HepG2 (cell line): ENCODE results near the gene ATP6V0D1. TPM values are rescaled to one million over a fixed set of nuclear protein-coding genes. Genes with fewer than 3 reads are reported as not detected.

Source experiments
- FIP1L1 ChIP-seq: fragments of 200-400 bp; formaldehyde crosslinking; IDR thresholded peaks from 2 replicates; pipeline ENCODE4 v1.6.1; 2018; ENCODE audit warnings: low read depth, mild to moderate bottlenecking, low read length, moderate library complexity, borderline replicate concordance; ENCODE audit not compliant: insufficient read depth
- FLYWCH1 ChIP-seq: sonication (generic); formaldehyde crosslinking; IDR thresholded peaks from 2 replicates; pipeline ENCODE4 v1.8.1; 2023; ENCODE audit warnings: mild to moderate bottlenecking, missing genetic modification reagents
- FOXJ3 ChIP-seq: sonication (generic); formaldehyde crosslinking; IDR thresholded peaks from 2 replicates; pipeline ENCODE4 v1.4.0; 2020; ENCODE audit warnings: missing genetic modification reagents, mild to moderate bottlenecking, borderline replicate concordance
- KDM2A ChIP-seq: sonication (generic); formaldehyde crosslinking; IDR thresholded peaks from 2 replicates; pipeline ENCODE4 v1.4.0; 2020; ENCODE audit warnings: low read depth, missing genetic modification reagents, borderline replicate concordance
- KLF9 ChIP-seq: IDR thresholded peaks from 2 replicates; pipeline ENCODE4 v1.6.1; 2016; ENCODE audit warnings: low read depth
- SETDB1 ChIP-seq: sonication (generic); formaldehyde crosslinking; IDR thresholded peaks from 2 replicates; pipeline ENCODE4 v1.5.1; 2020; ENCODE audit warnings: missing genetic modification reagents, mild to moderate bottlenecking, borderline replicate concordance
- TARDBP ChIP-seq: sonication (generic); formaldehyde crosslinking; IDR thresholded peaks from 2 replicates; pipeline ENCODE4 v1.8.0; 2022; ENCODE audit warnings: mild to moderate bottlenecking, missing genetic modification reagents
- THYN1 ChIP-seq: sonication (generic); formaldehyde crosslinking; IDR thresholded peaks from 2 replicates; pipeline ENCODE4 v1.8.1; 2023; ENCODE audit warnings: low read depth, mild to moderate bottlenecking, moderate library complexity, missing genetic modification reagents, borderline replicate concordance
- XBP1 ChIP-seq: sonication (generic); formaldehyde crosslinking; IDR thresholded peaks from 2 replicates; pipeline ENCODE4 v1.5.0; 2020; ENCODE audit warnings: missing genetic modification reagents
- YEATS4 ChIP-seq: sonication (generic); formaldehyde crosslinking; IDR thresholded peaks from 2 replicates; pipeline ENCODE4 v1.4.0; 2020; ENCODE audit warnings: missing genetic modification reagents, borderline replicate concordance
- ZMYM3 ChIP-seq: sonication (generic); formaldehyde crosslinking; IDR thresholded peaks from 2 replicates; pipeline ENCODE4 v1.5.1; 2020; ENCODE audit warnings: mild to moderate bottlenecking, missing genetic modification reagents
- ZNF3 ChIP-seq: IDR thresholded peaks from 2 replicates; pipeline ENCODE4 v1.7.0; 2017; ENCODE audit warnings: inconsistent platforms
- ZNF644 ChIP-seq: IDR thresholded peaks from 2 replicates; pipeline ENCODE4 v1.6.1; 2016; ENCODE audit warnings: low read depth
- ZNF660 ChIP-seq: sonication (generic); formaldehyde crosslinking; IDR thresholded peaks from 2 replicates; pipeline ENCODE4 v1.5.1; 2020; ENCODE audit warnings: mild to moderate bottlenecking, low read depth, missing genetic modification reagents, borderline replicate concordance
- polyA plus RNA-seq, 8 experiments: library from polyadenylated mRNA; depleted of rRNA in 3 of 8; stranded (reverse) in 7 of 8; unstranded in 1 of 8; fragments of >200 nt; fragmentation: Illumina TruSeq in 4 of 8; extraction: Trizol in 4 of 8; gene quantifications; 2 replicates each; pipeline versions ENCODE4 v1.2.1 to v1.2.3, GENCODE V29; 2011 to 2016; ENCODE audit warnings: low read depth in 4 of 8, missing spikeins in 1 of 8, mixed read lengths in 1 of 8; ENCODE audit not compliant: insufficient read depth in 1 of 8
- total RNA-seq, 5 experiments: library from RNA; depleted of rRNA; stranded (reverse); fragments of >200 nt; fragmentation: Illumina TruSeq; extraction: Trizol; gene quantifications; 2 replicates each; pipeline ENCODE4 v1.2.3, GENCODE V29; 2016; ENCODE audit warnings: low read depth in 1 of 5
- TF ChIP-seq, protein P1 (sequence below): sonication (generic); formaldehyde crosslinking; IDR thresholded peaks from 2 replicates; pipeline ENCODE4 v1.4.0; 2020; ENCODE audit warnings: mild to moderate bottlenecking, missing genetic modification reagents, borderline replicate concordance
- TF ChIP-seq, protein P2 (sequence below): sonication (generic); formaldehyde crosslinking; IDR thresholded peaks from 2 replicates; pipeline ENCODE4; 2020; ENCODE audit warnings: missing genetic modification reagents, mild to moderate bottlenecking, borderline replicate concordance
- TF ChIP-seq, protein P3 (sequence below): sonication (generic); formaldehyde crosslinking; IDR thresholded peaks from 2 replicates; pipeline ENCODE4 v1.4.0; 2020; ENCODE audit warnings: missing genetic modification reagents, borderline replicate concordance
- TF ChIP-seq, protein P4 (sequence below): IDR thresholded peaks from 2 replicates; pipeline ENCODE4 v1.6.1; 2016; ENCODE audit warnings: low read depth, control low read depth

ATP6V0D1 gene
- total and polyA plus RNA-seq, 2 of the 13 experiments (the other 11 are each of a cell fraction or from before 2014, with no cell fraction given): 51.1 to 61.3 TPM

DNA sequence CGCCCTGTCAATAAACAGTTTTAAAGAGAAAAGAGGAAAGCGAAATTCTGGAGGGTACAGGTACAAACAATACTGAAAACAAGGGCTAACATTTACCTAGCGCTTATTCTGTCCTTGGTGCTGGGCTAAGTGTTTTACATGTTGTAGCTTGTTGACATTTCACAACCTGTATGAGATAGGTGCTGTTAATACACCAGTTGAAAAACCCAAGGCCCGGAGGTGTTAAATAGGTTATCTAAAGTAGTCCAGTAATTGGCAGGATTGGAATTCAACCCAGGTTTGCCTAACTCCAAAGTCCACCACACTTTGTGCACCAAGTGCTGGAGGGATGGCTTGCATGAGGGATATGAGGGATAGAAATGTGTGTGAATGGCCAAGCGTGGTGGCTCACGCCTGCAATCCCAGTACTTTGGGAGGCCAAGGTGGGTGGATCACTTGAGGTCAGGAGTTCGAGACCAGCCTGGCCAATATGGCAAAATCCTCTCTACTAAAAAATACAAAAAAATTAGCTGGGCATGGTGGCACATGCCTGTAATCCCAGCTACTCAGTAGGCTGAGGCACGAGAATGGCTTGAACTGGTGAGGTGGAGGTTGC, 2.9 kb downstream of the ATP6V0D1 start (continued):
- TF ChIP-seq XBP1 (no peak), ZMYM3 (CRISPR knock-in tag) (peak; percentile 50), THYN1 (CRISPR knock-in tag) (no peak), ZNF644 (CRISPR knock-in tag) (no peak), FIP1L1 (no peak), TARDBP (CRISPR knock-in tag) (no peak), FOXJ3 (no peak), KLF9 (CRISPR knock-in tag) (no peak), FLYWCH1 (CRISPR knock-in tag) (no peak), ZNF3 (CRISPR knock-in tag) (no peak), YEATS4 (CRISPR knock-in tag) (no peak), KDM2A (no peak), ZNF660 (CRISPR knock-in tag) (no peak), SETDB1 (CRISPR knock-in tag) (no peak)
- TF ChIP-seq, protein P1, sequence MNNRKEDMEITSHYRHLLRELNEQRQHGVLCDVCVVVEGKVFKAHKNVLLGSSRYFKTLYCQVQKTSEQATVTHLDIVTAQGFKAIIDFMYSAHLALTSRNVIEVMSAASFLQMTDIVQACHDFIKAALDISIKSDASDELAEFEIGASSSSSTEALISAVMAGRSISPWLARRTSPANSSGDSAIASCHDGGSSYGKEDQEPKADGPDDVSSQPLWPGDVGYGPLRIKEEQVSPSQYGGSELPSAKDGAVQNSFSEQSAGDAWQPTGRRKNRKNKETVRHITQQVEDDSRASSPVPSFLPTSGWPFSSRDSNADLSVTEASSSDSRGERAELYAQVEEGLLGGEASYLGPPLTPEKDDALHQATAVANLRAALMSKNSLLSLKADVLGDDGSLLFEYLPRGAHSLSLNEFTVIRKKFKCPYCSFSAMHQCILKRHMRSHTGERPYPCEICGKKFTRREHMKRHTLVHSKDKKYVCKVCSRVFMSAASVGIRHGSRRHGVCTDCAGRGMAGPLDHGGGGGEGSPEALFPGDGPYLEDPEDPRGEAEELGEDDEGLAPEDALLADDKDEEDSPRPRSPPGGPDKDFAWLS (CRISPR knock-in tag): no peak
- TF ChIP-seq, protein P2, sequence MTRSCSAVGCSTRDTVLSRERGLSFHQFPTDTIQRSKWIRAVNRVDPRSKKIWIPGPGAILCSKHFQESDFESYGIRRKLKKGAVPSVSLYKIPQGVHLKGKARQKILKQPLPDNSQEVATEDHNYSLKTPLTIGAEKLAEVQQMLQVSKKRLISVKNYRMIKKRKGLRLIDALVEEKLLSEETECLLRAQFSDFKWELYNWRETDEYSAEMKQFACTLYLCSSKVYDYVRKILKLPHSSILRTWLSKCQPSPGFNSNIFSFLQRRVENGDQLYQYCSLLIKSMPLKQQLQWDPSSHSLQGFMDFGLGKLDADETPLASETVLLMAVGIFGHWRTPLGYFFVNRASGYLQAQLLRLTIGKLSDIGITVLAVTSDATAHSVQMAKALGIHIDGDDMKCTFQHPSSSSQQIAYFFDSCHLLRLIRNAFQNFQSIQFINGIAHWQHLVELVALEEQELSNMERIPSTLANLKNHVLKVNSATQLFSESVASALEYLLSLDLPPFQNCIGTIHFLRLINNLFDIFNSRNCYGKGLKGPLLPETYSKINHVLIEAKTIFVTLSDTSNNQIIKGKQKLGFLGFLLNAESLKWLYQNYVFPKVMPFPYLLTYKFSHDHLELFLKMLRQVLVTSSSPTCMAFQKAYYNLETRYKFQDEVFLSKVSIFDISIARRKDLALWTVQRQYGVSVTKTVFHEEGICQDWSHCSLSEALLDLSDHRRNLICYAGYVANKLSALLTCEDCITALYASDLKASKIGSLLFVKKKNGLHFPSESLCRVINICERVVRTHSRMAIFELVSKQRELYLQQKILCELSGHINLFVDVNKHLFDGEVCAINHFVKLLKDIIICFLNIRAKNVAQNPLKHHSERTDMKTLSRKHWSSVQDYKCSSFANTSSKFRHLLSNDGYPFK (CRISPR knock-in tag): no peak
- TF ChIP-seq, protein P3, sequence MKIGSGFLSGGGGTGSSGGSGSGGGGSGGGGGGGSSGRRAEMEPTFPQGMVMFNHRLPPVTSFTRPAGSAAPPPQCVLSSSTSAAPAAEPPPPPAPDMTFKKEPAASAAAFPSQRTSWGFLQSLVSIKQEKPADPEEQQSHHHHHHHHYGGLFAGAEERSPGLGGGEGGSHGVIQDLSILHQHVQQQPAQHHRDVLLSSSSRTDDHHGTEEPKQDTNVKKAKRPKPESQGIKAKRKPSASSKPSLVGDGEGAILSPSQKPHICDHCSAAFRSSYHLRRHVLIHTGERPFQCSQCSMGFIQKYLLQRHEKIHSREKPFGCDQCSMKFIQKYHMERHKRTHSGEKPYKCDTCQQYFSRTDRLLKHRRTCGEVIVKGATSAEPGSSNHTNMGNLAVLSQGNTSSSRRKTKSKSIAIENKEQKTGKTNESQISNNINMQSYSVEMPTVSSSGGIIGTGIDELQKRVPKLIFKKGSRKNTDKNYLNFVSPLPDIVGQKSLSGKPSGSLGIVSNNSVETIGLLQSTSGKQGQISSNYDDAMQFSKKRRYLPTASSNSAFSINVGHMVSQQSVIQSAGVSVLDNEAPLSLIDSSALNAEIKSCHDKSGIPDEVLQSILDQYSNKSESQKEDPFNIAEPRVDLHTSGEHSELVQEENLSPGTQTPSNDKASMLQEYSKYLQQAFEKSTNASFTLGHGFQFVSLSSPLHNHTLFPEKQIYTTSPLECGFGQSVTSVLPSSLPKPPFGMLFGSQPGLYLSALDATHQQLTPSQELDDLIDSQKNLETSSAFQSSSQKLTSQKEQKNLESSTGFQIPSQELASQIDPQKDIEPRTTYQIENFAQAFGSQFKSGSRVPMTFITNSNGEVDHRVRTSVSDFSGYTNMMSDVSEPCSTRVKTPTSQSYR (CRISPR knock-in tag): no peak
- TF ChIP-seq, protein P4, sequence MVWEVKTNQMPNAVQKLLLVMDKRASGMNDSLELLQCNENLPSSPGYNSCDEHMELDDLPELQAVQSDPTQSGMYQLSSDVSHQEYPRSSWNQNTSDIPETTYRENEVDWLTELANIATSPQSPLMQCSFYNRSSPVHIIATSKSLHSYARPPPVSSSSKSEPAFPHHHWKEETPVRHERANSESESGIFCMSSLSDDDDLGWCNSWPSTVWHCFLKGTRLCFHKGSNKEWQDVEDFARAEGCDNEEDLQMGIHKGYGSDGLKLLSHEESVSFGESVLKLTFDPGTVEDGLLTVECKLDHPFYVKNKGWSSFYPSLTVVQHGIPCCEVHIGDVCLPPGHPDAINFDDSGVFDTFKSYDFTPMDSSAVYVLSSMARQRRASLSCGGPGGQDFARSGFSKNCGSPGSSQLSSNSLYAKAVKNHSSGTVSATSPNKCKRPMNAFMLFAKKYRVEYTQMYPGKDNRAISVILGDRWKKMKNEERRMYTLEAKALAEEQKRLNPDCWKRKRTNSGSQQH (CRISPR knock-in tag): no peak
